ENCODE data around the gene UGP2. TPM values are rescaled to one million over a fixed set of nuclear protein-coding genes. Genes with fewer than 3 reads are reported as not detected.

The UGP2 gene
- total and polyA plus RNA-seq, 2 donors (not counting 3 experiments of a cell fraction or from before 2014, with no cell fraction given) = 14.2 to 57.7 TPM

DNA sequence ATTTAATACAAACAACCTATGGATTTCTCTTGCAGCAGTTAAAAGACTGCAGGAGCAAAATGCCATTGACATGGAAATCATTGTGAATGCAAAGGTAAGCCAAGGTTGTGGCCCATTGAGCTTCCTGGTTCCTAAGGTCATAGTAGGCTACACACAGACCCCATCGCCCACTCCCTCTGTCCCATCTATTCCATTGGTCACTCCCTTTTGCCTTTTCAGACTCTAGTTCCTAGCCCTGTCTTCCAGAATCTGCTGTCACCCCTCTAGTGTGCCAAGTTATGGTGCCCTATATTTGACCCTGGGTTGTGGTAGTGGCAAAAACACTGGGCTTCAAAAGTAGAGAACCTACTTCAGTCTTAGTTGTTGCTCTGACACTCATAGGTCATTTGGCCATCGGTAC is 44.7 kb downstream of the UGP2 start:
- POLR2A ChIA-PET = no interaction called here
- no peak for TF ChIP-seq POLR2AphosphoS5 (IDR thresholded peaks at IDR 0.05; ENCODE audit: insufficient read depth, low read depth, low read length)
- TF ChIP-seq GATA2 (IDR thresholded peaks at IDR 0.05; ENCODE audit: insufficient read depth, insufficient read length, low read depth, low read length) = no peak
- TF ChIP-seq, protein P1, sequence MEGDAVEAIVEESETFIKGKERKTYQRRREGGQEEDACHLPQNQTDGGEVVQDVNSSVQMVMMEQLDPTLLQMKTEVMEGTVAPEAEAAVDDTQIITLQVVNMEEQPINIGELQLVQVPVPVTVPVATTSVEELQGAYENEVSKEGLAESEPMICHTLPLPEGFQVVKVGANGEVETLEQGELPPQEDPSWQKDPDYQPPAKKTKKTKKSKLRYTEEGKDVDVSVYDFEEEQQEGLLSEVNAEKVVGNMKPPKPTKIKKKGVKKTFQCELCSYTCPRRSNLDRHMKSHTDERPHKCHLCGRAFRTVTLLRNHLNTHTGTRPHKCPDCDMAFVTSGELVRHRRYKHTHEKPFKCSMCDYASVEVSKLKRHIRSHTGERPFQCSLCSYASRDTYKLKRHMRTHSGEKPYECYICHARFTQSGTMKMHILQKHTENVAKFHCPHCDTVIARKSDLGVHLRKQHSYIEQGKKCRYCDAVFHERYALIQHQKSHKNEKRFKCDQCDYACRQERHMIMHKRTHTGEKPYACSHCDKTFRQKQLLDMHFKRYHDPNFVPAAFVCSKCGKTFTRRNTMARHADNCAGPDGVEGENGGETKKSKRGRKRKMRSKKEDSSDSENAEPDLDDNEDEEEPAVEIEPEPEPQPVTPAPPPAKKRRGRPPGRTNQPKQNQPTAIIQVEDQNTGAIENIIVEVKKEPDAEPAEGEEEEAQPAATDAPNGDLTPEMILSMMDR (IDR thresholded peaks at IDR 0.05; ENCODE audit: extremely low read depth in 1 of 2, insufficient read depth in 1 of 2, low read depth in 1 of 2, low read length in 2 of 2) = no peak
- no peak for TF ChIP-seq JUN (IDR thresholded peaks at IDR 0.05; ENCODE audit: borderline replicate concordance, insufficient read depth, insufficient read length, low read depth)
- TF ChIP-seq, protein P2, sequence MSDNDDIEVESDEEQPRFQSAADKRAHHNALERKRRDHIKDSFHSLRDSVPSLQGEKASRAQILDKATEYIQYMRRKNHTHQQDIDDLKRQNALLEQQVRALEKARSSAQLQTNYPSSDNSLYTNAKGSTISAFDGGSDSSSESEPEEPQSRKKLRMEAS (IDR thresholded peaks at IDR 0.05; ENCODE audit: insufficient read depth, insufficient read length) = no peak
- no peak for TF ChIP-seq FOS (IDR thresholded peaks at IDR 0.05; ENCODE audit: borderline replicate concordance, insufficient read depth, low read length)
- TF ChIP-seq MYC (IDR thresholded peaks at IDR 0.05; ENCODE audit: low read depth, low read length) = no peak
- BruUV-seq (replicated peaks) = no TSS peak
- CTCF ChIA-PET = interaction anchor here (0.7 kb wide), 1 partner anchor 25 kb away, joined by 3 read pairs; no protein-coding TSS in a partner anchor
- no peaks in the 10 kb centered on the region for H3K9me3 ChIP-seq (replicated peaks; ENCODE audit: control insufficient read depth, insufficient read depth, low read length)
- H3K4me1 ChIP-seq (ENCODE audit: control insufficient read depth, extremely low read depth, insufficient read depth, low read length) = no peaks in the 10 kb centered on the region
- no peak overlapping the region for H3K4me3 ChIP-seq (replicated peaks in 1 of 3; ENCODE audit: insufficient read depth in 1 of 3, low read depth in 1 of 3, low read length in 3 of 3)
- no peaks in the 10 kb centered on the region for H3K79me2 ChIP-seq (ENCODE audit: control insufficient read depth, insufficient read depth, low read length)
- dilution Hi-C loops (cut with MboI; ENCODE audit: extremely low pct_ligation_motif_present, low sequenced_read_pairs) (no loop called here), intact Hi-C loops (cut with micrococcal nuclease) (no loop called here)
- DNase-seq (ENCODE audit: low read depth, low spot score) = no peak
- no peak overlapping the region for H3K9ac ChIP-seq (replicated peaks; ENCODE audit: extremely low read depth, insufficient read depth, low read length)
- FAIRE-seq = no peak
- no peaks in the 10 kb centered on the region for H4K20me1 ChIP-seq (replicated peaks; ENCODE audit: control insufficient read depth, extremely low read depth, insufficient read depth, low read length)
- no peak overlapping the region for H3K4me2 ChIP-seq (ENCODE audit: insufficient read depth, low read length)
- no peaks in the 10 kb centered on the region for H3K27me3 ChIP-seq (ENCODE audit: control insufficient read depth in 2 of 2, insufficient read depth in 2 of 2, low read length in 2 of 2)
- H3K9me1 ChIP-seq (replicated peaks; ENCODE audit: control insufficient read depth, extremely low read depth, insufficient read depth, low read length) = no peaks in the 10 kb centered on the region
- H3K36me3 ChIP-seq (ENCODE audit: control insufficient read depth in 2 of 2, extremely low read depth in 1 of 2, insufficient read depth in 2 of 2, low read length in 2 of 2) = peaks cover 16 to 22% of the 10 kb centered on the region in 2 experiments
- H3K27ac ChIP-seq (ENCODE audit: insufficient read depth, low read depth, low read length) = no peak overlapping the region
- no peak overlapping the region for H2AFZ ChIP-seq (ENCODE audit: low read depth, low read length)
